Peyer's patch (tissue), 4 donors: Measurements from ENCODE around the gene D2HGDH.

Experiments
- CTCF ChIP-seq, 6 experiments: fragments of 450-650 bp in 4 of 6; fragments of 200-600 bp in 2 of 6; sonication (generic) in 1 of 6; IDR thresholded peaks; one replicate each; pipeline ENCODE4 v1.5.1; 2017 to 2019; ENCODE audit warnings: antibody characterized with exemption in 6 of 6, mild to moderate bottlenecking in 3 of 6, moderate library complexity in 1 of 6
- POLR2A ChIP-seq, 2 donors: fragments of 450-650 bp; IDR thresholded peaks; one replicate each; pipeline ENCODE4 v1.5.1; 2017; ENCODE audit warnings: antibody characterized with exemption in 2 of 2, mild to moderate bottlenecking in 2 of 2, moderate library complexity in 2 of 2

GRCh38 chr2:241729868-241730267 lies 4.6 kb upstream of the D2HGDH start:
- TF ChIP-seq CTCF (IDR thresholded peaks at IDR 0.05) (no peak), POLR2A (IDR thresholded peaks at IDR 0.05) (no peak)
